IMR-90 (cell line): ENCODE results near the gene BCAT1.

Source experiments
- FOS ChIP-seq: fragments of 150-350 bp; IDR thresholded peaks from 2 replicates; pipeline ENCODE4 v1.6.1; 2016; ENCODE audit warnings: low read depth, low read length
- POLR2A ChIP-seq: IDR thresholded peaks from 2 replicates; pipeline ENCODE4 v1.6.1; 2012; ENCODE audit warnings: mild to moderate bottlenecking, low read depth, low read length
- RAD21 ChIP-seq: IDR thresholded peaks from 2 replicates; pipeline ENCODE4 v1.6.1; 2012; ENCODE audit warnings: low read length, improper control_type of control experiment
- RFX5 ChIP-seq: IDR thresholded peaks from 2 replicates; pipeline ENCODE4 v1.8.0; 2012; ENCODE audit warnings: low read depth, mild to moderate bottlenecking, low read length, moderate library complexity
- TF ChIP-seq, protein P1 (sequence below): conservative IDR thresholded peaks from 2 replicates; pipeline ENCODE4 v1.5.1; 2012; ENCODE audit warnings: mild to moderate bottlenecking, low read depth, low read length, improper control_type of control experiment

DNA sequence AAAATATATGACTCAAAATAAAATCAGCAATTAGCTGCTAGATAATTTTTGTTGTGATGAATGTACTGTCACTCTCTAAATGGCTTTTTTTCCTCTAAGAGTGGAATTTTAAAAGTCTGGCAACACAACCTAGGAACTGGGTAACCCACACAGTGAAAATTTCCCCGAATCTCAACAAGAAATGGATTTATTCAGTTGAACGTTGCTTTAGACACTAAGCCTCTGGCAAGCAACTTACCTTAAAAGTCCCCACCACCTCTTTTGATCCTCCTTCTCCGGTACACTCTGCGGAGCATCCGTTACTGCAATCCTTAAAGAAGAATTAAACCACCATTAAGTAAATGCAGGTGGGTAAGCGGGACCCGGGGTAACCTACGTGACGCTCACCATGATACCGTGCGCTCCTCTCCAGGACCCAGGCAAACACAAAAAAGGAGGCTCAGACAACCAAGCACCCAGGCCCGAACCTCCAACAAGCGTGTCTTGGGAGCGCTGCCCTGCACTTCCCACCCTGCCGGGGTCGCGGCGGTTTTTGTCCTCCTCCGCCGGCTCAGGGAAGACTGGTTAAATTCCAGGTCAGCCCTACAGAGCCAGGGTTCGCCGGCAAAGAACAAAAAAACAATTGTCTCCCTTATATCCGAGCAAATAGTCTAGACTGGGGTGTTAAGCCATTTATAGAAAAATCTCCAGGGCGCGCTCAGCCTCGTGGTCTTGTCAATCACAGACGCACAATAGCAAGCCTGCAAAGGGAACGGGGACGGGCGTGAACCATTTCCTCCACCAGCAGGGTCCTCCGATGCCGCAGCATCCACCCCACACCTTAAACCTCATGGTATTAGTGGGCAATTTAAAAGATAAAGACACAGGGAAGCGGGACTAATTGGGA is 47.1 kb downstream of the BCAT1 start:
- TF ChIP-seq POLR2A (no peak), FOS (no peak), RAD21 (no peak), RFX5 (no peak)
- TF ChIP-seq, protein P1, sequence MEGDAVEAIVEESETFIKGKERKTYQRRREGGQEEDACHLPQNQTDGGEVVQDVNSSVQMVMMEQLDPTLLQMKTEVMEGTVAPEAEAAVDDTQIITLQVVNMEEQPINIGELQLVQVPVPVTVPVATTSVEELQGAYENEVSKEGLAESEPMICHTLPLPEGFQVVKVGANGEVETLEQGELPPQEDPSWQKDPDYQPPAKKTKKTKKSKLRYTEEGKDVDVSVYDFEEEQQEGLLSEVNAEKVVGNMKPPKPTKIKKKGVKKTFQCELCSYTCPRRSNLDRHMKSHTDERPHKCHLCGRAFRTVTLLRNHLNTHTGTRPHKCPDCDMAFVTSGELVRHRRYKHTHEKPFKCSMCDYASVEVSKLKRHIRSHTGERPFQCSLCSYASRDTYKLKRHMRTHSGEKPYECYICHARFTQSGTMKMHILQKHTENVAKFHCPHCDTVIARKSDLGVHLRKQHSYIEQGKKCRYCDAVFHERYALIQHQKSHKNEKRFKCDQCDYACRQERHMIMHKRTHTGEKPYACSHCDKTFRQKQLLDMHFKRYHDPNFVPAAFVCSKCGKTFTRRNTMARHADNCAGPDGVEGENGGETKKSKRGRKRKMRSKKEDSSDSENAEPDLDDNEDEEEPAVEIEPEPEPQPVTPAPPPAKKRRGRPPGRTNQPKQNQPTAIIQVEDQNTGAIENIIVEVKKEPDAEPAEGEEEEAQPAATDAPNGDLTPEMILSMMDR, result no peak
